ENCODE measurements around the gene TEX261.

Gene TEX261

DNA sequence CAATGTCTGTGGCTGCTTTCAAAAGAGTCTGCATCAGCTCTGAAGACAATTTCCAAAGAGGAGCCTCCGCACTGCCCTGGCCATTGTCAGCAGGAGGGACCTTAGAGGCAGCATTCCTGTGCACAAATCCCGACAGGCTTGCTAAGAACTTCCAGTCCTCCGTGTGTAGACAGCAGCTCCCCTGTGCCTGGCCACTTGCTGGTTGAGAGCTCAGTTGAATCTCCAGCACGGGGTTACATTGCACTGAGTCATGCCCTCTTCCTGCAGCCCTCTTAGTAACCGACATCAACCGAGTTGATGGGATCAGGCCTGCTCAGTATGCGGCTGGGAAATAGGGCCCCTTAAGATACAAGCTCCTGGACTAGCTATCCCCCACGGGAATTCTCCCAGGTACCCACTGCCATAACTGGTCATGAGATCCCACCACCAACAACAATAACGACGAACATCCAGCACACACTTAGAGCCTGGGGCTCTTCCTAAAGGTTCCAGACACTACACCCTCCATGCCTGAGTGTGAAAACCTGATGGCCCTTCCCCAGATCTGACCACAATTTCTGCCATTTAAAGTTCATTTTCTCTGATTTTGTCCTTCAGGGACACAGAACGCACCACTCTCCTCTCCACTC is 47.0 kb downstream of the TEX261 start:
- TF ChIP-seq GATA1 (IDR thresholded peaks at IDR 0.05; ENCODE audit: low read depth, low read length) (no peak), POLR2A (IDR thresholded peaks at IDR 0.05; ENCODE audit: low read length) (no peak)
- DNase-seq, result peak in 1 of 2 experiments; percentile 11

- peak; percentile 42 to 72 for DNase-seq
These were observed 47.7 kb downstream of the TEX261 start for GRCh38 chr2:70946832-70947442.

GRCh38 chr2:70944111-70944690 is 50.5 kb downstream of the TEX261 start:
- TF ChIP-seq POLR2A (IDR thresholded peaks at IDR 0.05; ENCODE audit: low read length), result no peak
- no peak for TF ChIP-seq GATA1 (IDR thresholded peaks at IDR 0.05; ENCODE audit: low read depth, low read length)
- DNase-seq, result no peak

More at GRCh38 chr2:70946832-70947442, 47.7 kb downstream of the TEX261 start:
- TF ChIP-seq POLR2A (IDR thresholded peaks at IDR 0.05; ENCODE audit: low read length), result no peak
- TF ChIP-seq GATA1 (IDR thresholded peaks at IDR 0.05; ENCODE audit: low read depth, low read length), result no peak

DNA sequence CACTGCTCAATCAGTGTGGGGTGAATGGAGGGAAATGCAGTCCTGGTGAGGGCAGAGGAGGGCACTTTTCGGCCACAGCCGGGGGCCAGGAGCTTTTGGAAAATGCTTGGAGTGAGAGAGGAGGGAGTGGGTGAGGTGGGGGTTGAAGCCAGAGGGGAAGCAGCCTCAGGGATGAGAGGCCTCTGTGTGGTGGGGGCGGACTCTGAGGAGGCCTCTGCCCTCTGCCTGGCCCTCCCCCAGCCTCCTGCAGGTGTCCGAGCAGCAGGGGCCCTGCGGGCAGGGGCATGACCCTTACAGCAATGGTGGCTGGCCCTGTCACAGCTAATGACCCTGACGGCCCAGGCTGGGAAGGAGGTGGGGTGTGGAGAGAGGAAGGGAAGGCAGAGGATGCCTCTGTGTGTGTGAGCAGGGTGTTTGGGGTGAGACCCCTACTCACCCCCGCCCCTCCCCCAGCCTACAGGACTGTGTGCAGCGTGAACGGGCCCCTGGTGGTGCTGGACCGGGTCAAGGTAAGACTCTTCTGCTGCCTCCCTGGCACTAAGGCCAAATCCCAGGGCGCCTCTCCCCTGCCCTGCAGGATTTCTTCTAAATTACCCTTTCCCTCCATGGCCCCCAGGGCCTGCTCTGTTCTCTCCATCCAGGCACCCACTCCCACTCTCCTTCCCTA is 51.3 kb downstream of the TEX261 start:
- no peak for DNase-seq

DNA sequence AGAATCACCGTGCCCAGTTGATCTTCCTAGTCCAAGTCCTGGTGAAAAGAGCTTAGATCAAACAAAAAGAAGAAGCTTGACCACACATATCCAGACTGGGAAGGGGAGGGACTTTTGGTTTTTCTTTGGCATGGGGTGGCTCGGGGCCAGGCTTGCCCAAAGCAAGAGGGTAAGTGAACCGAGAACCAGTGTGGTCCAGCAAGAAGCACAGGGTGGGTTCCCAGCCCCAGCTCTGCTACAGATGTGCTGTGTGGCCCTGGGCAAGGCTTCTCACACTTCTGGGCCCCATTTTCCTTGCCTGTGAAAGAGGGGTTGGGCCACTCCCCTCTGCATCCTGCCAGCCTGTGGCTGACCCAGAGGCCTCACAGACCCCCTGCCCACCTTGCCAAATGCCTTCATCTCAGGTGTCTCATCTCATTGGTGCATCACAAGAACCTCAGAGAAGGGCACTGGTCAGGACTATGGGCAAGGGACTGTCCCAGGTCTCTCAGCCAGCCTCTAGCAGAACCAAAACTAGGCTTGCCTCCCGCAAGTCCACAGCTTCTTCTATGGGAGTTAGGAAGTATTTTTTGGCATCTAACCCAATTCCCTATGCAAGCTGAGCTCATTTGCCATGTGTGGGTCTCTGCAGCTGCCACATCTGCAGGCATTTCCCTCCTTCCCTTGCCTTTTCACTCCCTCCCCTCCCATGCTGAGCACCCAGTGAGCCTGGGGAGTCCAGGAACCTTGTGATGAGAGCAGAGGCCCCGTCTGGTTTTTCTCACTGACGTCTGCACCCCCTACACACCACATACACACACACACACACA is 52.1 kb downstream of the TEX261 start:
- TF ChIP-seq GATA1 (IDR thresholded peaks at IDR 0.05; ENCODE audit: low read depth, low read length) (no peak), POLR2A (IDR thresholded peaks at IDR 0.05; ENCODE audit: low read length) (no peak)
- DNase-seq, result no peak

More for the DNA sequence above, 51.3 kb downstream of the TEX261 start:
- TF ChIP-seq GATA1 (IDR thresholded peaks at IDR 0.05; ENCODE audit: low read depth, low read length) (no peak), POLR2A (IDR thresholded peaks at IDR 0.05; ENCODE audit: low read length) (no peak)

- TF ChIP-seq POLR2A (IDR thresholded peaks at IDR 0.05; ENCODE audit: low read length) (no peak), GATA1 (IDR thresholded peaks at IDR 0.05; ENCODE audit: low read depth, low read length) (no peak)
- DNase-seq, result no peak
These were observed 53.0 kb downstream of the TEX261 start for GRCh38 chr2:70941701-70942100.

DNA sequence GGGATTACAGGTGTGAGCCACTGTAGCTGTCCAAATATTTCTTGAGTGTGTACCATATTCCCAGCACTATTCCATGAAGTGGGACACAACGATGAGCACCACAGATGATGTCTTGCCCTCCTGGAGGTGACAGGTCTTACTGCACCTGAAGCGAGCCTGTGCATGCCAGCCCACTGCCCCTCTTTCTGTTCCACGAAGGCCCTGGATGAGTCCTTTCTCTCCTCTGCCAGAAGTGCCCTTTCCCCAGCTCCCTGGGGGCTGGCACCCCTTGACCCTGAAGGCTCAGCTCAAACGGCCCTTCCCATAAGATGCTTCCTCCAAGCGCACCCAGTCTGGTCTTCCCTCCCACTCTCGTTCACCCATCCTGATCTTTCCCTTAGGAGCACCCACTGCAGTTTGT is 53.5 kb downstream of the TEX261 start:
- TF ChIP-seq GATA1 (IDR thresholded peaks at IDR 0.05; ENCODE audit: low read depth, low read length), result no peak
- TF ChIP-seq POLR2A (IDR thresholded peaks at IDR 0.05; ENCODE audit: low read length), result no peak
- no peak for DNase-seq

- no peak for TF ChIP-seq POLR2A (IDR thresholded peaks at IDR 0.05; ENCODE audit: low read length)
- no peak for TF ChIP-seq GATA1 (IDR thresholded peaks at IDR 0.05; ENCODE audit: low read depth, low read length)
- no peak for DNase-seq
These were observed 54.7 kb downstream of the TEX261 start for GRCh38 chr2:70939839-70940580.

- TF ChIP-seq GATA1 (IDR thresholded peaks at IDR 0.05; ENCODE audit: low read depth, low read length) (no peak), POLR2A (IDR thresholded peaks at IDR 0.05; ENCODE audit: low read length) (no peak)
- DNase-seq, result no peak
These were observed 55.5 kb downstream of the TEX261 start for GRCh38 chr2:70939001-70939838.

DNA sequence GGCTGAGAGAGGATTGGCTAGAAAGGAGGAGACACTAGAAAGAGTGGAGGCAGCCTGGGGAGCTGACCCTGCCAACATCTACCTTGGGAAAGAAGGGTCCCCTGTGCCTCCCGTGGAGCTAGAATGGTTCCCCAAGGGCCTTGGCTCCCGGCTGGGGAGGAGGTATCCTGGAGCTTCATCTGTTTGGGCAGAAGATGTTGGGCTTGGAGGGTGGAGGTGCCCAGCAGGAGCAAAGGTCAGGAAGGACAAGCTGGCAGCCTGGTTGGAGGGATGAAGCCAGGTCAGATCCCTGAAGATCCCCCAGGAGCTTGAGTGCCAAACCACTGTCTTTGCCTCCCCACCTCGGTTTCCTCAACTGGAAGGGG is 56.1 kb downstream of the TEX261 start:
- TF ChIP-seq POLR2A (IDR thresholded peaks at IDR 0.05; ENCODE audit: low read length), result no peak
- TF ChIP-seq GATA1 (IDR thresholded peaks at IDR 0.05; ENCODE audit: low read depth, low read length), result no peak
- DNase-seq, result no peak

DNA sequence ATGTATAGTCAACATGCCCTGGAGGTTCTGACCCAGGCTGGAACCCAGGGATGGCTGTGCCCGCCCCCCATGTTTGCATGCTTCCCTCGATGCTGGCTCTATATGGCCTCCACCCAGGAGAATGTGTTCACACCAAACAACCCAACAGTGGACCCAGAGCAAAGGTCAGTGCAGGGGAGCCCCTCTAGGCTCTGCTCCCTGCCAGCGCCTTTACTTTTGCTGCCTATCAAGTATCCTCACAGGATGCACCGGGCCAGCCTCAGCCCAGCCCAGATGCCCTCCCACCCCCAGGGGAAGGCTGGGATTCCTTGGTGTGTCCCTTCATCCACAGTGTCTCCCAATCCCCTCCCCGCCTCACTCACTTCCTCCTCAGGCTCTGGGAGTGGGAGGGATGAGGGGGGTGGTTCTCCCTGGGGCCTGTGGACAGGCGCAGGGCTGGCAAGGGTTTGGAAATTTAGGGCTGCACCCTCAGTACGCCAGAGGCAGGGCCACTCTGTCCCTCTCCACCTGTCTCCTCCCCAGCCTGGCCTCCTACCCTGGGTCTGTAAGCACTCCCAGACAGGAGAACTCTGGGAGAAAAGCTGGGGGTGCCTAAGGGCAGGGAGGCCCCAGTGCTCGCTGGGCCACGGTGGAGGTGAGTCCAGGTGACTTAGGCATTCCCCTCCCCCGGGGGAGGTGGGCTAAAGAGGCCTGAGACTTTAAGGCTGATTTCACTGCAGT is 56.6 kb downstream of the TEX261 start:
- TF ChIP-seq POLR2A (IDR thresholded peaks at IDR 0.05; ENCODE audit: low read length) (no peak), GATA1 (IDR thresholded peaks at IDR 0.05; ENCODE audit: low read depth, low read length) (no peak)
- no peak for DNase-seq
